Adrenal gland (tissue), 12 donors: Measurements from ENCODE around the gene DMRT1. TPM values are rescaled to one million over a fixed set of nuclear protein-coding genes. Genes with fewer than 3 reads are reported as not detected.
A peak's percentile ranks its signal among the peaks of the same experiment; 100 is the strongest.

ENCODE experiments used
- DNase-seq, 7 donors: peaks; one replicate each; pipeline ENCODE4 v3.0.0-alpha.2; 2019 to 2020
- H3K27ac ChIP-seq, 5 donors: fragments of 200-600 bp; sonication (generic) in 4 of 5; 1 replicate in 3 of 5; 2 replicates in 2 of 5; pipeline versions ENCODE4 v1.5.1 to v1.8.0; 2016 to 2020; ENCODE audit warnings: mild to moderate bottlenecking in 1 of 5
- H3K27me3 ChIP-seq: fragments of 200-600 bp; 2 replicates; pipeline ENCODE4 v1.8.0; 2021
- H3K36me3 ChIP-seq, 2 donors: fragments of 200-600 bp; replicated peaks in 1 of 2; 1 replicate in 1 of 2; 2 replicates in 1 of 2; pipeline versions ENCODE4 v1.5.1 to v1.8.0; 2018 to 2022
- H3K4me1 ChIP-seq, 2 donors: fragments of 200-600 bp; replicated peaks in 1 of 2; 1 replicate in 1 of 2; 2 replicates in 1 of 2; pipeline versions ENCODE4 v1.5.1 to v1.8.0; 2018 to 2021
- H3K4me3 ChIP-seq, 4 donors: fragments of 200-600 bp; sonication (generic) in 3 of 4; one replicate each; pipeline ENCODE4 v1.5.1; 2016 to 2018
- H3K9me3 ChIP-seq, 3 donors: fragments of 200-600 bp; sonication (generic) in 1 of 3; replicated peaks in 1 of 3; 1 replicate in 2 of 3; 2 replicates in 1 of 3; pipeline versions ENCODE4 v1.5.1 to v1.8.0; 2016 to 2021
- POLR2A ChIP-seq, 2 donors: fragments of 450-650 bp; IDR thresholded peaks; one replicate each; pipeline ENCODE4 v1.6.1; 2017; ENCODE audit warnings: antibody characterized with exemption in 2 of 2, mild to moderate bottlenecking in 2 of 2, moderate library complexity in 1 of 2
- WGBS, 4 donors: extraction: QIAGEN DNeasy Blood & Tissue Kit in 2 of 4; methylation state at CpG; one replicate each; pipeline versions ENCODE4 v1.1.5 to v1.1.7; 2013 to 2017; 5-methylcytosine and 5-hydroxymethylcytosine counted together
- intact Hi-C, 2 donors: fragments of 100-400 bp; cut with DNase I; formaldehyde crosslinking; loops; one replicate each; pipeline versions ENCODE4 v1.14.1 to v1.15.0; 2022 to 2023
- polyA plus RNA-seq, 3 donors: library from polyadenylated mRNA; stranded (reverse); fragments of 200-250 nt in 2 of 3; fragments of 350-450 nt in 1 of 3; fragmentation: Illumina TruSeq in 1 of 3; extraction: RNeasy Lipid Tissue Mini Kit (QIAGEN cat#74804) in 1 of 3; gene quantifications; one replicate each; pipeline ENCODE4 v1.2.3, GENCODE V29; 2013 to 2014
- total RNA-seq, 9 donors: library from RNA; depleted of rRNA in 4 of 9; stranded (reverse); fragments of >200 nt in 4 of 9; fragments of 120-200 nt in 1 of 9; fragmentation: NEBNext Ultra II Directional in 1 of 9; extraction: Animal tissue kit (Norgen Biotek cat#: 25700) in 1 of 9; gene quantifications; one replicate each; pipeline versions ENCODE4 v1.1.0 to v1.2.4, GENCODE V29; 2013 to 2023
- TF ChIP-seq, protein P1 (sequence below), 6 experiments: fragments of 450-650 bp in 4 of 6; fragments of 200-600 bp in 2 of 6; sonication (generic) in 1 of 6; IDR thresholded peaks; 1 replicate in 5 of 6; 2 replicates in 1 of 6; pipeline versions ENCODE4 v1.5.1 to v1.8.0; 2016 to 2021; ENCODE audit warnings: antibody characterized with exemption in 6 of 6, mild to moderate bottlenecking in 2 of 6, moderate library complexity in 1 of 6
- donor health status: healthy with polysubstance abuse.
- donor health status: Bipolar disorder and iron deficiency.
- donor health status: DM: yes; HTN: yes; CAD: no.
- donor health status: DM: no; HTN: no; CAD: no.
- donor health status: DM: no; HTN: no; CAD: no.
- donor health status: DM: yes; HTN: yes; CAD: no.

DMRT1 gene
- total and polyA plus RNA-seq, 12 donors = 9.2 TPM; not detected in 11

DNA sequence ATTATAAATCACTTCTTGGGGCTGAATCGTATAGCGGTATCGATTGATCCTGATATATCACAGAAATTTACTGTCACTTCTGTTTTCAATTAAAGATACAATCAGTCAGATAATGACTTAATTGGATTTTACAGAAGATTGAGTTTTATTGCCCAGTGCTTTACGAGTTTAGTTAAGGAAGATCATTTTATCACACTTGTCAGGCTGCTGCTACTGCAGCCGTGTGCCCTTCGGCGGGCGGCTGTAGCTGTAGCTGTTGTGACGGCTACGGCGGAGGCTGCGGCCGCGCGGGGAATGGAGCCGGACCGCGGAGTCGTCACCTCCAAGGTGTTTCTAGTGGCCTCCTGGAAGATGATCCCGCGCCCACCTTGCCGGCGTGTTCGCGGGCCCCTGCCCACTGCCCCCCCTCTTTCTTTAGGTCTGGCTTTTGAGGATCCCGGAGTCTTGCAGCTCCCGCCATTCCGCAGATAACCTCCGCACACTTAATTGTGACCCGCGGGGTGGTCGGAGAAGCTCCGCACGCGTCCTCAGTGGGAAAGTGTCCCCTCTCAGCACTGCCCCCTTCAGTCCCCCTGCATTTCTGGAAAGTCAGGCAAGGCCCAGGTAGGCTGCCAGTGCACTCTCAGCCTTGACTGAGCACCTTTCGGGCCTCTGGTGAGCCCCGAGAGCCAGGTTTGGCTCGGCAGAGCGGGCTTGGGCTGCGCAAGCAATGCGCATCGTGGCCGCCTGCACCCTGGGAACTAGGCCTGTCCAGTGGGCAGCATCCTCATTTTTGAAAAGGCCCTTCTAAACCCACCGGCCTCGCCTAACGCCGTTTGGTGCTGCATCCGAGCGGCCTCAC lies 128.0 kb downstream of the DMRT1 start:
- intact Hi-C loops = no loop called here
- Histone ChIP-seq H3K27ac (no peak overlapping the region), H3K36me3 (no peaks in the 10 kb centered on the region), H3K27me3 (peaks cover 93% of the 10 kb centered on the region), H3K4me3 (no peak overlapping the region), H3K9me3 (no peaks in the 10 kb centered on the region), H3K4me1 (peaks cover 7 to 28% of the 10 kb centered on the region in 2 donors)
- DNase-seq = no peak
- WGBS, 4 donors = 7 to 16% (median 10%) methylated on average over 22 to 49 of the region's 49 CpGs
- TF ChIP-seq, protein P1, sequence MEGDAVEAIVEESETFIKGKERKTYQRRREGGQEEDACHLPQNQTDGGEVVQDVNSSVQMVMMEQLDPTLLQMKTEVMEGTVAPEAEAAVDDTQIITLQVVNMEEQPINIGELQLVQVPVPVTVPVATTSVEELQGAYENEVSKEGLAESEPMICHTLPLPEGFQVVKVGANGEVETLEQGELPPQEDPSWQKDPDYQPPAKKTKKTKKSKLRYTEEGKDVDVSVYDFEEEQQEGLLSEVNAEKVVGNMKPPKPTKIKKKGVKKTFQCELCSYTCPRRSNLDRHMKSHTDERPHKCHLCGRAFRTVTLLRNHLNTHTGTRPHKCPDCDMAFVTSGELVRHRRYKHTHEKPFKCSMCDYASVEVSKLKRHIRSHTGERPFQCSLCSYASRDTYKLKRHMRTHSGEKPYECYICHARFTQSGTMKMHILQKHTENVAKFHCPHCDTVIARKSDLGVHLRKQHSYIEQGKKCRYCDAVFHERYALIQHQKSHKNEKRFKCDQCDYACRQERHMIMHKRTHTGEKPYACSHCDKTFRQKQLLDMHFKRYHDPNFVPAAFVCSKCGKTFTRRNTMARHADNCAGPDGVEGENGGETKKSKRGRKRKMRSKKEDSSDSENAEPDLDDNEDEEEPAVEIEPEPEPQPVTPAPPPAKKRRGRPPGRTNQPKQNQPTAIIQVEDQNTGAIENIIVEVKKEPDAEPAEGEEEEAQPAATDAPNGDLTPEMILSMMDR (IDR thresholded peaks at IDR 0.05) = no peak
- no peak for TF ChIP-seq POLR2A (IDR thresholded peaks at IDR 0.05)

- WGBS, 4 donors = 2 to 7% (median 6%) methylated on average over 26 to 57 of the region's 57 CpGs
These were observed 128.9 kb downstream of the DMRT1 start for GRCh38 chr9:970151-970996.

GRCh38 chr9:971901-972500 lies 130.5 kb downstream of the DMRT1 start:
- Histone ChIP-seq H3K27ac (no peak overlapping the region), H3K9me3 (no peaks in the 10 kb centered on the region), H3K4me3 (peak overlapping the region in 1 of 4 donors; percentile 53), H3K4me1 (peaks cover 7 to 28% of the 10 kb centered on the region in 2 donors), H3K27me3 (peaks cover 100% of the 10 kb centered on the region), H3K36me3 (no peaks in the 10 kb centered on the region)
- TF ChIP-seq POLR2A (IDR thresholded peaks at IDR 0.05) = no peak
- TF ChIP-seq, protein P1 (IDR thresholded peaks at IDR 0.05) = no peak
- intact Hi-C loops = no loop called here
- DNase-seq = no peak
- 0 to 5% (median 4%) methylated on average over 8 to 42 of the region's 42 CpGs for WGBS, 4 donors

More at GRCh38 chr9:970151-970996, 128.9 kb downstream of the DMRT1 start:
- Histone ChIP-seq H3K4me1 (peaks cover 7 to 28% of the 10 kb centered on the region in 2 donors), H3K27ac (no peak overlapping the region), H3K27me3 (peaks cover 98% of the 10 kb centered on the region), H3K4me3 (no peak overlapping the region), H3K9me3 (no peaks in the 10 kb centered on the region), H3K36me3 (no peaks in the 10 kb centered on the region)
- intact Hi-C loops = no loop called here
- TF ChIP-seq POLR2A (IDR thresholded peaks at IDR 0.05) = no peak
- TF ChIP-seq, protein P1 (IDR thresholded peaks at IDR 0.05) = no peak
- DNase-seq = no peak
